NK-92 (cell line): Measurements from ENCODE around the gene SCYGR6.
"Not testable (repeated sequence)": the region's sequence is repeated elsewhere in the genome, so short reads cannot be mapped to it uniquely, and the experiment has no call there.

Experiments
- DNase-seq: peaks from one replicate; lab custom pipeline; 2025; ENCODE audit not compliant: unreplicated experiment; lab: John Stamatoyannopoulos, UW

Gene SCYGR6

GRCh38 chr2:227724394-227725039 lies at the start of gene SCYGR6:
SCYGR6 (minus strand) TSS chr2:227724757; CDS start chr2:227724757, 0 bp downstream.
- DNase-seq: no peak

GRCh38 chr2:227774011-227774624 lies 49.6 kb upstream of the SCYGR6 start:
- DNase-seq: no peak

GRCh38 chr2:227772932-227773331 lies 48.4 kb upstream of the SCYGR6 start:
- no peak for DNase-seq

- no peak for DNase-seq
Observed at GRCh38 chr2:227772197-227772661, 47.7 kb upstream of the SCYGR6 start.

- DNase-seq: no peak
Observed at GRCh38 chr2:227767830-227768229, 43.3 kb upstream of the SCYGR6 start.

GRCh38 chr2:227766373-227766883 lies 41.9 kb upstream of the SCYGR6 start:
- DNase-seq: no peak

- no peak for DNase-seq
Observed at GRCh38 chr2:227765788-227766372, 41.3 kb upstream of the SCYGR6 start.

GRCh38 chr2:227761740-227762476 lies 37.4 kb upstream of the SCYGR6 start:
- no peak for DNase-seq

- no peak for DNase-seq
Observed at GRCh38 chr2:227759411-227760118, 35.0 kb upstream of the SCYGR6 start.

GRCh38 chr2:227756261-227756660 lies 31.7 kb upstream of the SCYGR6 start:
- DNase-seq: not testable (repeated sequence)

GRCh38 chr2:227748079-227748478 lies 23.5 kb upstream of the SCYGR6 start:
- DNase-seq: no peak

- DNase-seq: no peak
Observed at GRCh38 chr2:227745594-227745993, 21.0 kb upstream of the SCYGR6 start, which contains the start of gene SCYGR8. SCYGR8 (plus strand) TSS chr2:227745894; CDS start chr2:227745894, 0 bp downstream.

- DNase-seq: not testable (repeated sequence)
Observed at GRCh38 chr2:227740705-227741104, 16.1 kb upstream of the SCYGR6 start.

- no peak for DNase-seq
Observed at GRCh38 chr2:227739351-227739750, 14.8 kb upstream of the SCYGR6 start.

GRCh38 chr2:227728035-227728434 lies 3.5 kb upstream of the SCYGR6 start, which contains the start of gene SCYGR7:
SCYGR7 (plus strand) TSS chr2:227728335; CDS start chr2:227728335, 0 bp downstream.
- no peak for DNase-seq

GRCh38 chr2:227722821-227723220 lies 1.7 kb downstream of the SCYGR6 start:
- not testable (repeated sequence) for DNase-seq

- no peak for DNase-seq
Observed at GRCh38 chr2:227720680-227721079, 3.9 kb downstream of the SCYGR6 start.

GRCh38 chr2:227719641-227720040 lies 4.9 kb downstream of the SCYGR6 start:
- DNase-seq: no peak

- DNase-seq: no peak
Observed at GRCh38 chr2:227717687-227718567, 6.6 kb downstream of the SCYGR6 start, which contains the start of gene SLC19A3. SLC19A3 (minus strand) TSS chr2:227718028; CDS start chr2:227702318, 15,710 bp downstream.
